PC-9 (cell line): ENCODE results near the gene RTKN.

Source experiments
- CTCF ChIP-seq: fragments of 200-600 bp; sonication (generic); conservative IDR thresholded peaks from 2 replicates; pipeline ENCODE4 v1.6.1; 2017; ENCODE audit warnings: mixed run types, antibody characterized with exemption, mild to moderate bottlenecking, moderate library complexity
- EZH2 ChIP-seq: fragments of 200-600 bp; sonication (generic); IDR thresholded peaks from 2 replicates; pipeline ENCODE4 v1.8.0; 2017; ENCODE audit warnings: antibody characterized with exemption, low read depth

- no peak for TF ChIP-seq CTCF
- no peak for TF ChIP-seq EZH2
Observed at GRCh38 chr2:74416778-74417177, 25.0 kb downstream of the RTKN start.
